CD1c-positive myeloid dendritic cell (primary cell): ENCODE measurements around the gene LOX.
"Not testable (repeated sequence)": the region's sequence is repeated elsewhere in the genome, so short reads cannot be mapped to it uniquely, and the experiment has no call there.

Experiments used
- DNase-seq: peaks from one replicate; pipeline ENCODE4 v3.0.0-alpha.2; 2016; ENCODE audit errors: extremely low spot score

The LOX gene

DNA sequence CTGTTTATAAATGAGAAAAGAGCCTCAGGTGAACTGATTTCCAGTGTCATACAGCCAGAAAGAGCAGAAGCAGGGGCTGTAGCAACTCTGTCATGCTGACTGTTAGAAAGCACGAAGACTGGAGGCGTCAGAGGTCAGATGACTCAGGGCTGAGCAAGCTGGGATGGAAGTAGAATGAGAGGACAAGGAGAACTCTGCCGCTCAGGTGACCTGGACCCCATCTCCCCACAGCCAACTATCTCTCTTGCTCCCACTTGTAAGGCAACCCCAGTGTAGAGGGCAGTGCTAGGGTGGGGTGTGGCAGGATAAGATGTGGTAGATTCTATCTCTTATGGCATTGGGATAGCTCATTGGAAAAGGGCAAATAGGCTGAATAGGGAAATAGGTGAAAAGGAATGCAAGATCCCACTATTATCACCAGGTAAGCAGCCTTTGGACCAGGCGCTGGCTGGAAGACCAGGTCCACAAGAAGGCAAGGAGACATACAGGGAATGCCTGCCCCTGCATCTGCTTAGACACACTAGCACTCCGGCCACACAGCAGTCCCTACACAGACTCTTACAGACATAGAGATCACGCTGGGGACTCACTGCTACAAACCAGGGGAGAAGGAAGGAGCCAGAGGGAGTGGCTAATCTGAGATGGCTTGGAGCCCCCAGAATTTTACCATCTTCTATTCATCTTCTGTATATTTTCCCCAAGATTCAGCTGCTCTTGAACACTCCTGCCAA is 21.2 kb upstream of the LOX start:
- DNase-seq, result no peak

DNA sequence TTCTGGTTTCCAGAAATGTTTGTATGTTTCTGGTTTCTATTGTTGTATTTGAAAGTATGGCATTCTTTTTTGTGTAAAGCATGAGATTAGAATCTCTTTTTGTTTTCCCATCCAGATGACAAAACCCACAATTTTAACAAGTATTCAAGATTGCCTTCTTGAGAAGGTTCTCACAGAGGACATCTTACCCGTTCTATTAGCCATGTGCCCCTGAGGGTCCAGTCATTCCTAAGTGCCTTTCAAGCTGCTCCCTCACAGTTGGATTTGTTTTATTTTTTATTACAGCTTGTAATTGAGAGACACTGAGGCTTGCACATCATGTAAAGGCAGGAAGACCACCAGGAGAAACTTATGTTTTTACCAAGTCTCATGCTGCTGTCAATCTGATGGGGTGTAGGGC is 19.3 kb upstream of the LOX start:
- DNase-seq, result no peak

- no peak for DNase-seq
These were observed 17.1 kb upstream of the LOX start for GRCh38 chr5:122095158-122095557.

GRCh38 chr5:122094251-122094650 is 16.2 kb upstream of the LOX start:
- DNase-seq, result not testable (repeated sequence)

DNA sequence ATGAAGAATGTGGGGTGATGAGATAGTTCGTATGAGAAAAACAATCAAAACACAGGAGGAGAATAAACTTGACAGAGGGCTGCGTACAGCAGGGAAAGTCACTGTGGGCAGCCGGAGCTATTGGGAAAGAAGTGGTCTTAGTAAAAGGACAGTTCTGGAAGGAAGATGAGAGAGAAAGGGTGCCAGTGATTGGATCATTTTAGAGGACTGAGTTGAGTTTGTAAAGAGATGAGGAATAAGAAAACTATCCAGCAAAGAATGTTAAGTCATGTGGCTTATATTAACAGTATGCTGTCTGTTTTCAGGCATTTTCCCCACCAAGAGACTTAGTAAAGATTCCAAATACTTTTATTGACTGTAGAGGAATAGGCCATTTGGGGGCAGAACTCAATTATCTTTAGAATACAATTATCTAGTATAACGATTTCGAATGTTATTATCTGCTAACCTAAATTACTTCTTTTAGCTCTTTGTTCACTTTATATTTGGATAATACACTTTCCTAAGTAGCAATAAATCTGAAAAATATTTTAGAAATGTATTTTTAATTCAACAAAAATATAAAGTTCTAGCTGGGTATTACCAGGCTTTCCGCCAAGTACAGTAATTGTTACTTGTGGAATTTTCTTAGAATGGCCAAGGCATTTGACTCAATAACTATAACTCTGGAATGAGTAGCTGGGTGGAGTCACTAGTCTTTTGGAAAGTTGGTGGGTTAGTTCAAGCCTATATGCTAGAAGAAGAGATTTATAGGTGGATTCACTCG is 15.5 kb upstream of the LOX start:
- DNase-seq, result no peak

- DNase-seq, result no peak
These were observed 14.0 kb upstream of the LOX start for GRCh38 chr5:122091936-122092600.

- no peak for DNase-seq
These were observed 11.3 kb upstream of the LOX start for GRCh38 chr5:122089096-122090013.

- no peak for DNase-seq
These were observed 7.0 kb upstream of the LOX start for GRCh38 chr5:122085041-122085440.

DNA sequence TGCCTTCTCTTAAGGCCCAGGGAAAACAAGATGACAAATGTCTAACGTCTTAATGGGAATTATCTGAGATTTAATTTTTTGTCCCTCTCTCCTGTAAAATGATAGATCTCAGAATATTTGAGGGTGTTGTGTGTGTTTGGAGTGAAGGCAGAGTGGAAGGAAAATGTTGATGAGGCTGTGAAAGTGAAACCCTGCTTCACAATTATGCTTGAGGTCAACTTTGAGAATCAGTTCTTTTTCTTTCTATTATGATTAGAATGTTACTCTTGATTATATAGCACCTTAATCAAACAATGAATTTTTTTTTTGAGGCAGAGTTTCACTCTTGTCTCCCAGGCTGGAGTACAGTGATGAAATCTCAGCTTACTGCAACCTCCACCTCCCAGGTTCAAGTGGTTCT is 5.5 kb upstream of the LOX start:
- no peak for DNase-seq

- DNase-seq, result no peak
These were observed 3.5 kb upstream of the LOX start for GRCh38 chr5:122081541-122081940.

- DNase-seq, result no peak
These were observed 518 bp downstream of the LOX start for GRCh38 chr5:122077366-122078115.

DNA sequence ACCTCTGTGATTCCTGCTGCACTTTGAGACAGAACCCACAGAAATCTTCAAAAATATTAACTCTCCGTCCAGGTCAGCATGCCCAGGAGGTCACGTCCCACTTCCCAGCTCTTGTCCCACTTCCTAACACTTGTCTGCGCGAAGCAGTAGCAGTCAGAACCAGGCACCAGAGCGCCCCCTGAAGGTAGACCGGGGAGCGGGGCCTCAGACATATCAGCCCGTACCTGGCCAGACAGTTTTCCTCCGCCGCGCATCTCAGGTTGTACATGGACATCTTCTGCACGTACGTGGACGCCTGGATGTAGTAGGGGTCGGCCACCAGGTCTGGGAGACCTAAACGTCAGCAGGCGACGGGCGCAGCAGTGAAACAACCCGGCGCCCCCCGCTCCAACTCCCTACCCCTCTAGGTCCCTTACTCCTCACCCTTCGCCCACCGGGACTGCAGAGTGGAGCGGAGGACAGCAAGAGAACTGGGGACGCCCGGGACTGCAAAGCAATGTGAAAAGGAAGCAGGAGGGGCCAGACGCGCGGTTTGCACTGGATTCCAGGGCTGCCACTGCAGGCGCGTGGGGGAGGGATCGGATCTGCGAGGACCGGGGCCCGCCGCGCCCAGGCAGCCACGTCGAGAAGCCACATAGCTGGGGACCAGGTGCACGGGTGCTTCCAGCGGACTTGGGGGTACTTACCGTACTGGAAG is 1.2 kb downstream of the LOX start:
- peak; percentile 12 for DNase-seq

- DNase-seq, result no peak
These were observed 2.0 kb downstream of the LOX start for GRCh38 chr5:122076050-122076461.

- DNase-seq, result no peak
These were observed 4.2 kb downstream of the LOX start for GRCh38 chr5:122073864-122074263.

DNA sequence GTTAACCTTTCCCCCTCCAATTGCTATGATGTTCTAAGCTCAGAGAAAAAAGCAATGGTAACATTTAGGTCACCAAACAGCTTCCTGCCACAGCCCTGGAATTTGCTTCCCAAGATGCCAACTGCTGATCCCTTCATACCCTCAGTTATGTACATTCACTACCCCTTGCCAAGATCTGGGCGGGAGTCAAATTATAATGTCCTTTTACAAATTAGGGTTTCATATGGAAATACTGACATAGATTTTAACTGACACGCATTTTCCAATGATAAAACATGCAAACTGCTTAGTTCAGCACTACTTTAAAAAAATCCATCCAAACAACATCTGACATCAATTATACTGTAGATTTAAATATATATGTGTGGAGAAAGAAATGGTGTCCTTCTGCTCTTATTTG is 5.0 kb downstream of the LOX start:
- DNase-seq, result no peak

- no peak for DNase-seq
These were observed 10.7 kb downstream of the LOX start for GRCh38 chr5:122067390-122067789.

DNA sequence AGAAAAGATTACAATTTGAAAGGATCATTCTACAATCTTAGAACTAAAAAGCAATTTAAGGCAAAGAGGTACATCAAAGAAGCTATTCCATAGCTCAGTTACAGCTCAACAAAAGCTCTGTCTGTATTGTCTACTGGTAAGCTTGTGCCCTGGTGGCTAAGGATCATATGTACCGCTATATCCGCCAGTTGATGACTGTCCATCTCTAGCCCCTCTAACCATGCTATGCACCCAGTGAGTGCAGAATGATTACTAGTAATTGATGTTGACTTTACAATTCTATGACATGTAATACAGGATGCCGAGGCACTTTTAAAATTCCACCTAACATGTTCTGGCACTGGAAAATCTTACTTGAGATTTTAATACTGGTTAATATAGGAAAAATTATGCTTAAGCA is 13.1 kb downstream of the LOX start:
- no peak for DNase-seq

GRCh38 chr5:122063836-122064235 is 14.2 kb downstream of the LOX start:
- no peak for DNase-seq

DNA sequence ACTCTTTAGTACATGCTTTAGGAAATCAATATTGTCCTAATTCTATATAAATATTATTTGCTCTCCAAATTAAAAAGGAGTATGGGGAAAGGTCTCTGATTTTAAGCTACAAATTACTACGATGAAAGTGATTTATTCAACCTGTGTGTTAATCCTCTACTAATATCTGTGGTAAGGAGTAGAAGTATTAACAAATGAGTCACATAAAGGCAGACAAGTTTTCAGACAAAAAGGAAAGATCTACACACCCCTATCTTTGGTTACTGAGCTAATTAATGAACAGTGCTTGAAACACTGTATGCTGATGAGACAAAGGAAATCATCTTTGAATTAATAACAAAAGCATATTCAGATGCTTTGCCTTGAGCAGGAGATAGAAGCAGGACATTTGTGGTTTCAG is 15.9 kb downstream of the LOX start:
- no peak for DNase-seq

GRCh38 chr5:122056913-122057312 is 21.1 kb downstream of the LOX start:
- no peak for DNase-seq
